ENCODE measurements around the gene MPP3.

- TF ChIP-seq CTCF (optimal IDR thresholded peaks at IDR 0.05 in 1 of 3, IDR thresholded peaks at IDR 0.05 in 1 of 3, conservative IDR thresholded peaks at IDR 0.05 in 1 of 3; ENCODE audit: extremely low read depth in 1 of 3, insufficient read depth in 2 of 3, low read length in 3 of 3): no peak
- TF ChIP-seq EZH2 (IDR thresholded peaks at IDR 0.05; ENCODE audit: low read length): no peak
Measured at GRCh38 chr17:43767713-43768059, 65.3 kb downstream of the MPP3 start.

All from keratinocyte (primary cell).